ENCODE data around the gene ABRACL. TPM values are rescaled to one million over a fixed set of nuclear protein-coding genes. Genes with fewer than 3 reads are reported as not detected.

Gene ABRACL
- total and polyA plus RNA-seq, 2 donors (not counting 1 experiment from before 2014, with no cell fraction given): 13.6 to 22.6 TPM

DNA sequence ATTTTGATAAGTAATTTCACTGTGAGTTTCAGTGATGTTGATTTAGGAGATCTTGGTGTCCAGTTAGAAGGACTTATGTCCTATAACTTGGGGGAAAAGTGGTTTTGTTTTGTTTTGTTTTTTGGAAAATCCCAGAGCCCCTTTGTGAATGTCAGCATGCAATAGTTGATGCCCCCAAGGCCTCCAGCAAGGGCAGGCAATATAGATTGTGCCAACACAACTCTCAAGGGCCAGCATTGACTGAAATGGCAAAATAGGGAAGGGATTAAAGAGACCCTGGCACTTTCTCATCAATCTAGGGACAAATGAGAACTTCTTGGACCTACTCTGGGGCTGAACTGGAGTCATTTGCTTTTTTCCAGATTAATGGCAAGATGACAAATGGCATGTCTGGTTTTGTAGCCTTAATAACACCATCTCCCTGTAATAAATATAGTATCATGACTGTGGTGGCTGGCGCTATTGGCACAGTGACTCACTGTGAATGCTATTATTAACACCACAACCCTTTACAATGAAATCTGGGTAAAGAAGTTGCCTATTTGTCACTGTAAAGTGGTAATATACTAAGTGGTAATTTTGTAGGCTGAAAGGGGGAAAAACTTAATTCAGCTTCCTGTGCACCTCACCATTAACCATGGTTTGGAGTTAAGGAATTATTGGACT lies 51.8 kb downstream of the ABRACL start:
- Mint-ChIP-seq H3K4me3 (no peak overlapping the region), H3K4me1 (no peaks in the 10 kb centered on the region), H3K9me3 (ENCODE audit: insufficient read depth) (no peaks in the 10 kb centered on the region), H3K27me3 (no peaks in the 10 kb centered on the region), H3K27ac (no peak overlapping the region)
- Histone ChIP-seq H3K9me3 (ENCODE audit: control extremely low read depth in 1 of 3, control insufficient read depth in 2 of 3, insufficient read depth in 1 of 3, low read length in 2 of 3) (no peaks in the 10 kb centered on the region), H3K36me3 (replicated peaks in 1 of 2; ENCODE audit: control extremely low read depth in 1 of 2, control insufficient read depth in 1 of 2, extremely low read depth in 1 of 2, insufficient read depth in 2 of 2, low read length in 1 of 2) (no peaks in the 10 kb centered on the region), H3K4me2 (replicated peaks; ENCODE audit: low read depth, low read length, poor library complexity, severe bottlenecking) (no peak overlapping the region), H3K27me3 (replicated peaks in 1 of 4; ENCODE audit: control extremely low read depth in 1 of 4, control insufficient read depth in 3 of 4, insufficient read depth in 4 of 4, low read length in 3 of 4) (no peaks in the 10 kb centered on the region), H3K4me3 (ENCODE audit: control extremely low read depth in 1 of 5, extremely low read depth in 1 of 5, insufficient read depth in 1 of 5, low read depth in 2 of 5, low read length in 4 of 5) (no peak overlapping the region), H3K79me2 (ENCODE audit: control insufficient read depth, insufficient read depth, low read length) (no peaks in the 10 kb centered on the region), H3K4me1 (ENCODE audit: control insufficient read depth in 2 of 2, insufficient read depth in 2 of 2, low read length in 2 of 2) (no peaks in the 10 kb centered on the region), H3K9ac (ENCODE audit: low read length) (no peak overlapping the region), H3K27ac (ENCODE audit: low read length in 2 of 2) (no peak overlapping the region), H2AFZ (ENCODE audit: insufficient read depth, low read depth, low read length, poor library complexity, severe bottlenecking) (no peak overlapping the region), H4K20me1 (ENCODE audit: control insufficient read depth, insufficient read depth, low read length, poor library complexity, severe bottlenecking) (no peaks in the 10 kb centered on the region)
- intact Hi-C loops (cut with micrococcal nuclease): no loop called here
- ChIA-PET CTCF (no interaction called here), POLR2A (no interaction called here)
- no CpG with 5 or more reads among the region's 1 CpG for WGBS (ENCODE audit: insufficient coverage)
- TF ChIP-seq, protein P1, sequence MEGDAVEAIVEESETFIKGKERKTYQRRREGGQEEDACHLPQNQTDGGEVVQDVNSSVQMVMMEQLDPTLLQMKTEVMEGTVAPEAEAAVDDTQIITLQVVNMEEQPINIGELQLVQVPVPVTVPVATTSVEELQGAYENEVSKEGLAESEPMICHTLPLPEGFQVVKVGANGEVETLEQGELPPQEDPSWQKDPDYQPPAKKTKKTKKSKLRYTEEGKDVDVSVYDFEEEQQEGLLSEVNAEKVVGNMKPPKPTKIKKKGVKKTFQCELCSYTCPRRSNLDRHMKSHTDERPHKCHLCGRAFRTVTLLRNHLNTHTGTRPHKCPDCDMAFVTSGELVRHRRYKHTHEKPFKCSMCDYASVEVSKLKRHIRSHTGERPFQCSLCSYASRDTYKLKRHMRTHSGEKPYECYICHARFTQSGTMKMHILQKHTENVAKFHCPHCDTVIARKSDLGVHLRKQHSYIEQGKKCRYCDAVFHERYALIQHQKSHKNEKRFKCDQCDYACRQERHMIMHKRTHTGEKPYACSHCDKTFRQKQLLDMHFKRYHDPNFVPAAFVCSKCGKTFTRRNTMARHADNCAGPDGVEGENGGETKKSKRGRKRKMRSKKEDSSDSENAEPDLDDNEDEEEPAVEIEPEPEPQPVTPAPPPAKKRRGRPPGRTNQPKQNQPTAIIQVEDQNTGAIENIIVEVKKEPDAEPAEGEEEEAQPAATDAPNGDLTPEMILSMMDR (IDR thresholded peaks at IDR 0.05): no peak
- TF ChIP-seq EZH2 (IDR thresholded peaks at IDR 0.05; ENCODE audit: borderline replicate concordance, insufficient read depth, low read depth, low read length, poor library complexity, severe bottlenecking): no peak
- ATAC-seq (ENCODE audit: low read depth): no peak
- DNase-seq: no peak

DNA sequence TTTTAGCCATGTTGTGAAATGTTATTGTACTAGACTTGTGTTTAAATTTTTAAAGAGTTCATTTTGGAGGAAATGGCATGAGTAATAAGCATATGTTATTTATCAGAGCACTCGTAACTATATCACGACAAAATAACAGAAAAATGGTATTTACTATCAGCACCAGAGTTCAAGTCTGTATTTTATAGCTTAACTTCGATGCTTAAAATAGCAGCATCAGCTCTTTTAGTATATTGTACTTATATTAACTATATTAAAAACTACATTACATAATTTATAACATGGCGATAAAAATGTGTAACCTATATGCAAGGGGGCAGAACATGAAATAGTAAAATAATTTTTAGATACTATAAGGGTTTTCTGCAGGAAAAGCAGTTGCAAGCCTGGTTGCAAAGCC lies 52.9 kb downstream of the ABRACL start:
- H3K36me3 ChIP-seq (replicated peaks in 1 of 2; ENCODE audit: control extremely low read depth in 1 of 2, control insufficient read depth in 1 of 2, extremely low read depth in 1 of 2, insufficient read depth in 2 of 2, low read length in 1 of 2): no peaks in the 10 kb centered on the region
- H3K27ac Mint-ChIP-seq: no peak overlapping the region
- H3K27me3 ChIP-seq (replicated peaks in 1 of 4; ENCODE audit: control extremely low read depth in 1 of 4, control insufficient read depth in 3 of 4, insufficient read depth in 4 of 4, low read length in 3 of 4): no peaks in the 10 kb centered on the region
- no peak for TF ChIP-seq EZH2 (IDR thresholded peaks at IDR 0.05; ENCODE audit: borderline replicate concordance, insufficient read depth, low read depth, low read length, poor library complexity, severe bottlenecking)
- TF ChIP-seq, protein P1 (IDR thresholded peaks at IDR 0.05): no peak
- no peak overlapping the region for H3K4me3 ChIP-seq (ENCODE audit: control extremely low read depth in 1 of 5, extremely low read depth in 1 of 5, insufficient read depth in 1 of 5, low read depth in 2 of 5, low read length in 4 of 5)
- no peaks in the 10 kb centered on the region for H3K4me1 Mint-ChIP-seq
- POLR2A ChIA-PET: interaction anchor here (0.6 kb wide), 1 partner anchor 53 kb away, joined by 3 read pairs; no protein-coding TSS in a partner anchor
- intact Hi-C loops (cut with micrococcal nuclease): no loop called here
- CTCF ChIA-PET: no interaction called here
- H2AFZ ChIP-seq (ENCODE audit: insufficient read depth, low read depth, low read length, poor library complexity, severe bottlenecking): no peak overlapping the region
- no peaks in the 10 kb centered on the region for H3K27me3 Mint-ChIP-seq
- DNase-seq (no peak), ATAC-seq (ENCODE audit: low read depth) (no peak)
- no peaks in the 10 kb centered on the region for H4K20me1 ChIP-seq (ENCODE audit: control insufficient read depth, insufficient read depth, low read length, poor library complexity, severe bottlenecking)
- no peak overlapping the region for H3K9ac ChIP-seq (ENCODE audit: low read length)
- no peaks in the 10 kb centered on the region for H3K9me3 ChIP-seq (ENCODE audit: control extremely low read depth in 1 of 3, control insufficient read depth in 2 of 3, insufficient read depth in 1 of 3, low read length in 2 of 3)
- H3K4me3 Mint-ChIP-seq: no peak overlapping the region
- H3K79me2 ChIP-seq (ENCODE audit: control insufficient read depth, insufficient read depth, low read length): no peaks in the 10 kb centered on the region
- no peak overlapping the region for H3K27ac ChIP-seq (ENCODE audit: low read length in 2 of 2)
- H3K4me1 ChIP-seq (ENCODE audit: control insufficient read depth in 2 of 2, insufficient read depth in 2 of 2, low read length in 2 of 2): no peaks in the 10 kb centered on the region
- no peak overlapping the region for H3K4me2 ChIP-seq (replicated peaks; ENCODE audit: low read depth, low read length, poor library complexity, severe bottlenecking)
- WGBS (ENCODE audit: insufficient coverage): no CpG with 5 or more reads among the region's 4 CpGs
- no peaks in the 10 kb centered on the region for H3K9me3 Mint-ChIP-seq (ENCODE audit: insufficient read depth)
